ENCODE measurements around the gene DENND1A.

DNA sequence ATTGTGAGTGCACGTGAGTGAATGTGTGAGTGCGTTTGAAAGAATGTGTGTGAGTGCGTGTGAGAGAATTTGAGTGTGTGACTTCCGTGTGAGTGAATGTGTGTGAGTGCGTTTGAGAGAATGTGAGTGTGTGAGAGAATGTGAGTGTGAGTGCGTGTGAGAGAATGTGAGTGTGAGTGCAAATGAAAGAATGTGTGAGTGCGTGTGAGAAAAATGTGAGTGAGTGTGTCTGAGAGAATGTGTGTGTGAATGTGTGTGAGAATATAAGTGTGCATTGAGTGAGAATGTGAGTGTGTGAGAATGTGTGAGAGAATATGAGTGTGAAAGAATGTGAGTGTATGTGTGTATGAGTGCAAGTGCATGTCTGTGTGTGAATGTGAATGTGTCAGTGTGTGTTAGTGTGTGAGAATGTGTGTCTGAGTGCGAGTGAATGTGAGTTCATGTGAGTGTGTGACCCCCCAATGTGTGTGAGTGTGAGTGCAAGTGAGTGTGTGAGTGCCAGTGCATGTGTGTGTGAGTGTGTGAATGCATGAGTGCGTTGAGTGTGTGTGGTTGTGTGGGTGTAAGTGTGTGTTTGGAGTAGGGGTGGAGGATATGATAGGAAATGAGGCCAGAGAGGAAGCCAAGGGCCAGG lies 43.8 kb upstream of the DENND1A start:
- TF ChIP-seq, protein P1, sequence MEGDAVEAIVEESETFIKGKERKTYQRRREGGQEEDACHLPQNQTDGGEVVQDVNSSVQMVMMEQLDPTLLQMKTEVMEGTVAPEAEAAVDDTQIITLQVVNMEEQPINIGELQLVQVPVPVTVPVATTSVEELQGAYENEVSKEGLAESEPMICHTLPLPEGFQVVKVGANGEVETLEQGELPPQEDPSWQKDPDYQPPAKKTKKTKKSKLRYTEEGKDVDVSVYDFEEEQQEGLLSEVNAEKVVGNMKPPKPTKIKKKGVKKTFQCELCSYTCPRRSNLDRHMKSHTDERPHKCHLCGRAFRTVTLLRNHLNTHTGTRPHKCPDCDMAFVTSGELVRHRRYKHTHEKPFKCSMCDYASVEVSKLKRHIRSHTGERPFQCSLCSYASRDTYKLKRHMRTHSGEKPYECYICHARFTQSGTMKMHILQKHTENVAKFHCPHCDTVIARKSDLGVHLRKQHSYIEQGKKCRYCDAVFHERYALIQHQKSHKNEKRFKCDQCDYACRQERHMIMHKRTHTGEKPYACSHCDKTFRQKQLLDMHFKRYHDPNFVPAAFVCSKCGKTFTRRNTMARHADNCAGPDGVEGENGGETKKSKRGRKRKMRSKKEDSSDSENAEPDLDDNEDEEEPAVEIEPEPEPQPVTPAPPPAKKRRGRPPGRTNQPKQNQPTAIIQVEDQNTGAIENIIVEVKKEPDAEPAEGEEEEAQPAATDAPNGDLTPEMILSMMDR (IDR thresholded peaks at IDR 0.05) = no peak
- TF ChIP-seq SIN3A (IDR thresholded peaks at IDR 0.05; ENCODE audit: borderline replicate concordance, insufficient read depth, low read depth, low read length) (no peak), POLR2AphosphoS5 (IDR thresholded peaks at IDR 0.05; ENCODE audit: low read depth, low read length) (no peak), TCF7L2 (IDR thresholded peaks at IDR 0.05; ENCODE audit: low read depth, low read length) (no peak)
- TF ChIP-seq, protein P2, sequence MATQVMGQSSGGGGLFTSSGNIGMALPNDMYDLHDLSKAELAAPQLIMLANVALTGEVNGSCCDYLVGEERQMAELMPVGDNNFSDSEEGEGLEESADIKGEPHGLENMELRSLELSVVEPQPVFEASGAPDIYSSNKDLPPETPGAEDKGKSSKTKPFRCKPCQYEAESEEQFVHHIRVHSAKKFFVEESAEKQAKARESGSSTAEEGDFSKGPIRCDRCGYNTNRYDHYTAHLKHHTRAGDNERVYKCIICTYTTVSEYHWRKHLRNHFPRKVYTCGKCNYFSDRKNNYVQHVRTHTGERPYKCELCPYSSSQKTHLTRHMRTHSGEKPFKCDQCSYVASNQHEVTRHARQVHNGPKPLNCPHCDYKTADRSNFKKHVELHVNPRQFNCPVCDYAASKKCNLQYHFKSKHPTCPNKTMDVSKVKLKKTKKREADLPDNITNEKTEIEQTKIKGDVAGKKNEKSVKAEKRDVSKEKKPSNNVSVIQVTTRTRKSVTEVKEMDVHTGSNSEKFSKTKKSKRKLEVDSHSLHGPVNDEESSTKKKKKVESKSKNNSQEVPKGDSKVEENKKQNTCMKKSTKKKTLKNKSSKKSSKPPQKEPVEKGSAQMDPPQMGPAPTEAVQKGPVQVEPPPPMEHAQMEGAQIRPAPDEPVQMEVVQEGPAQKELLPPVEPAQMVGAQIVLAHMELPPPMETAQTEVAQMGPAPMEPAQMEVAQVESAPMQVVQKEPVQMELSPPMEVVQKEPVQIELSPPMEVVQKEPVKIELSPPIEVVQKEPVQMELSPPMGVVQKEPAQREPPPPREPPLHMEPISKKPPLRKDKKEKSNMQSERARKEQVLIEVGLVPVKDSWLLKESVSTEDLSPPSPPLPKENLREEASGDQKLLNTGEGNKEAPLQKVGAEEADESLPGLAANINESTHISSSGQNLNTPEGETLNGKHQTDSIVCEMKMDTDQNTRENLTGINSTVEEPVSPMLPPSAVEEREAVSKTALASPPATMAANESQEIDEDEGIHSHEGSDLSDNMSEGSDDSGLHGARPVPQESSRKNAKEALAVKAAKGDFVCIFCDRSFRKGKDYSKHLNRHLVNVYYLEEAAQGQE (IDR thresholded peaks at IDR 0.05; ENCODE audit: insufficient read depth in 1 of 2, low read depth in 2 of 2, low read length in 1 of 2) = no peak
